GM03348 (cell line): ENCODE data around the gene DPF3.
"Not testable (repeated sequence)": the region's sequence is repeated elsewhere in the genome, so short reads cannot be mapped to it uniquely, and the experiment has no call there.

Source experiments
- DNase-seq: peaks from one replicate; pipeline ENCODE4 v3.0.0; 2012; ENCODE audit warnings: low spot score

Gene DPF3

DNA sequence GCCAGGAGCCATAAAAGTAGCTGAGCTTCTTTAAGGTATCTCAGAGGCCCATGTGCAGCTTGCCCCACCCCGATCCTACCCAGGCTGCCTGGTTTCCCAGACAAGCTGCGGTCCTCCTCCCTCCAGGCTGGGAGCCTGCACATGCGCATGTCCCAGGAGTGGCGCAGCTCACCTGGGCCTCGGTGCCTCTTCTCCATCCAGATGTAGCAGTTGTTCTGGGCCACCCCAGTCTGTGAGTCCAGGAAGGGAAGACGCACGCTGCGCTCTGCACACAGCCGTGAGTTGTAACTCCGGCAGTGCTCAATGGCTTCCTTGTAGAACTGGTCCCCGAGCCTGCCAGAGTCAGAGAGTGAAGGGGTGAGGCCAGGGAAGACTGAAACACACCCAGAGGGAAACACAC, 122.3 kb downstream of the DPF3 start:
- no peak for DNase-seq

DNA sequence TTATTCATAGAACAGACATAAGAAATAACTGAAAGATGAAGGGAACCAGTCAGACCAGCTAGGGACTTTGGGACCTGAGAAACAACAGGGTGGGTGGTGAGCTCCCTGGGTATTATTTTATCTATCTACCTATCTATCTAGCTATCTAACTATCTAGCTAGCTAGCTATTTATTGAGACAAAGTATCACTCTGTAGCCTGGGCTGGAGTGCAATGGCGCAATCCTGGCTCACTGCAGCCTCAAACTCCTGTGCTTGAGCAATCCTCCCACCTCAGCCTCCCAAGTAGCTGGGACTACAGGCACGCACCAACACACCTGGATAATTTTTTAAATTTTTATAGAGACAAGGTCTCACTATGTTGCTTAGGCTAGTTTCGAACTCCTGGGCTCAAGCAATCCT, 127.6 kb downstream of the DPF3 start:
- no peak for DNase-seq

GRCh38 chr14:72763892-72764291, 130.0 kb downstream of the DPF3 start:
- DNase-seq, result no peak

DNA sequence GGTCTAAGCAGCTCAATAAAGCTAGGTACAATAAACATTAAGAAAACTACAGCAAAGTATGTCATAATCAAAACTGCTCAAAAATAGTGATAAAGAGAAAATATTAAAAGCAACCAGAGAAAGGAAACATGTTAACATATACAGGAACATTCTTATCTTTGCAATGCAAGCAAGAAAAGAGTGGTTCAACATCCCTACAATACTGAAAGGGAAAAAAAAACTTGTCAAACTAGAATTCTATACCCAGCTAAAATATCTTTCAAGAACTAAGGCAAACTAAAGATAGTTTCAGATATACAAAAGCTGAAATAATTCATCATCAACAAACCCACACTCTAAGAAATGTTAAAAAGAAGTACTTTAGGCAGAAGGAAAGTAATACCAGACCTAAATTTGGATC, 134.2 kb downstream of the DPF3 start:
- no peak for DNase-seq

GRCh38 chr14:72758993-72759392, 134.9 kb downstream of the DPF3 start:
- DNase-seq, result no peak

DNA sequence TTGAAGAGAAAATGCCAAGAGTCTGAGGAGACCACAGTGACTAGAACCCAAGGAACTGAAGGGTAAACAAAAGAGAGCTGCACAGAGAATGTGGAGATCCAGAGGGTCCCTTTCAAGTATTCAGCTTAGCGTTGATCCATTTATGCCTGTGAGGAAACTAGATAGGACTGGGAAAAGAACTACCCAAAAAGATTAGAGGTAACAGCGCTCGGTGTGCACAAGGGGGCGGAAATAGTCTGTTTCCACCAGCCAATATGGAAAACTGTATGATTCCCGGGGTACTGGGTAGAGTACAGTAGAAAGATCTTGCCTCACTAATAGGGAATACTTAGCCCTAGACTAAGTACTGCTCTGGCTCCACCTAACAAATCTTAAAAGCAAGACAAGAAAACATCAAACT, 135.5 kb downstream of the DPF3 start:
- no peak for DNase-seq

- DNase-seq, result no peak
Measured at GRCh38 chr14:72756967-72757366, 136.9 kb downstream of the DPF3 start.

DNA sequence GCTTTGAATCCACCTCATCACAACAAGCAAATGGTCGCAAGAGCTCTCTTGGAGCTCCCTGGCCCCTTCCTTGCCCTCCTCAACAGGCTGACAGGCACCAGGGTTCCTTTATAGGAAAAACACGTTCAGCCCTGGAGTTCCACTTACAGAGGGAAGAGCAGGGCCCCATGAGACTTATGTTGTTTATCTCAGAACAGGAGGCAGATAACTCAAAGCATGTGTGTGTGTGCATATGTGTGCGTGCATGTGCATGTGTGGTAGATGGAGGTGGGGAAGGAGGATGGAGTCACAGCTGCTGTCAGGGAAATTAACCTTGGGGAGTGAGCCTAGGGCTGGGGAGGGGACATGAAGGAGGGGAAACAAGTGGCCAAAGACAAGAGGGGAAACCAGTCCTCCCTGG, 138.1 kb downstream of the DPF3 start:
- no peak for DNase-seq

DNA sequence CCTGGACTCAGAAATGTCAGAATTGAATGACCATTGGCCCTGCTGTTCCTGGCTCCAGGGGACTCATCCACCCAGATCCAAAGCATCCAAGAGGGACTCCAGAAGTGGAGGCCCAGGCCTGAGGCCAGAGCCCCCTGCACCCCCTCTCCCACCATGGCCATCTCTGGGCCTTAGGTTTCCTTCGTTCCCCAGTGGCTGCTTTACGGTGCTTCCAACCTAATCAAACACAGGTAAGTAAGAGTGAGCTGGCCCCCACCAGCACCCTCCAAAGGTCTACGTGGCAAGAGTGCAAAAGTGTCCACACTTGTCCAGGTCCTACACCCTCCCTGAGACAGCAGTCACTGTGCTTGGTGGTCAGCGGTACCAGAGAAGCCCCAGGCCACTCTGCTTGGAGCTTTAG, 139.0 kb downstream of the DPF3 start:
- DNase-seq, result no peak

GRCh38 chr14:72753879-72754400, 140.0 kb downstream of the DPF3 start:
- DNase-seq, result no peak

DNA sequence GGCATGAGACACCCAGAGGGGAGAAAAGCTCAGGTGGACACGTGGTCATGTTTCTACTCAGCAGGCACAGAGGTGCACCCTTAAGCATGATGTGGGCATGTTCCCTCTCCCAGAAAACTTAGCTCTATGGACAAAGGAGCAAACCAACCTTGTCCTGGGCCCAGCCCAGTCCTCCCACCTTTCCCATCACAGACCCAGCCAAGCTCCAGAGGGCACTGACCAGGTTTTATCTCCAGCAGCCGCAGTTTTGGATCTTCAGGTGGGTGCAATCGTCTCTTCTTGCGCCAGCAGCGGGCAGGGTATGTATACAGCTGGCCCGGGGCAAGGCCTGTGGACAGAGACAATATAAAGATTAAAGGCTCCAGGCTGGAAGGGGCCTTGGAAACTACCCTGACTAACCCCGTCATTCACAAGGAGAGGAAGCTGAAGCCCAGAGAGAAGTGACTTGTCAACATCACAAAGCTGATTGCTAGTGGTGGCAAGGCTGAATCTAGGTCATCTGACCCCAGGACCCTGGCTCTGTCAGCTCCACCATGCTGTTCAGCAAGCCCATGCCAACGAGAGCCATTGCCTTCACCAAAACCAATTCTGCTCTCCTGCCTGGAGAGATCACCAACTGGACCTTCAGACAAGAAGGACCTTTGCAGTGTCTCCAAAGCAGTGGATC, 140.7 kb downstream of the DPF3 start:
- no peak for DNase-seq

DNA sequence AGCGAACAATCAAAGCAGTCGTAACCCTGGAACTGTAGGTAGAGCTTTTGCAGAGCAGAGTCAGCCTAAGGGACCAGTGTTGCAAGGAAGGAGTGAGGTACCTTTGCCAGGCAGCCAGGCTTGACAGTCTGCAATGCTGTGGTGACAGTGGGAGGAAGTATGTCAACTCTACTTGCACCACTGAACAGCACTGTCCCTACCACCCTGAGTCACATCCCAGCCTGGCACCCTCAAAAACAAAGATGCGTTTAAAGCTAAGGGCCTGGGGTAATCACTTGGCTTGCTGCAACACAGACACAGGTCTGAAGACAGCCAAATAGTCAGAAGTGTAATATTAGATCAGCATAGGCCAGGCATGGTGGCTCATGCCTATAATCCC, 141.9 kb downstream of the DPF3 start:
- DNase-seq, result no peak

DNA sequence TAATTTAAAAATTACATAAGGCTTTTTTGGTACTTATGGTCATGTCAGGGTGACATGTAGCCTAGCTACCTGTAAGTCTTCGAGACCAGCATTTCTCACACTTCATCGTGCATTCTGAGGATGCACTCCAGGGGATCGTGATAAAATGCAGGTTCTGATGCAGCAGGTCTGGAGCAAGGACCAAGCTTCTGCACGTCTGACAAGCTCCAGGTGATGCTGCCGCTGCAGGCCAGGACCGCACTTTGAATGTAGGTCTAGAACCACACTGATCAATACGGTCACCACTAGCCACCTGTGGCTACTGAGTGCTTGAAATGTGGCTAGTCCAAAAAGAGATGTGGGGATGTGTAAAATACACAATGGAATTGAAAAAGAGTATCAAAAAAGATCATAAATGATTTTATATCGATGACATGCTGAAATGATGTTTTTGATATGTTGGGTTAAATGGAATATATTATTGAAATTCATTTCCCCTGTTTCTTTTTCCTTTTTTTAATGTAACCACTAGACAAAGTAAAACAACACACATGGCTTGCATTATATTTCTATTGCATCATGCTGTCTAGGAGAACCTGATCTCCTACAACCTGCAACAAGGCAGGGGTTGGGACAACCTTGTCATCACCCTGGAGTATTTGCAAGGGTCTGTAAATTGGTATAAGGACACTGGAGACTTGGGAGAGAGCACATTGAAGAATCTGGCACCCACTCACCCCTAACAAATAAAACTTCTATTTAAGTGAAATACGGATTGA, 142.4 kb downstream of the DPF3 start:
- DNase-seq, result no peak

DNA sequence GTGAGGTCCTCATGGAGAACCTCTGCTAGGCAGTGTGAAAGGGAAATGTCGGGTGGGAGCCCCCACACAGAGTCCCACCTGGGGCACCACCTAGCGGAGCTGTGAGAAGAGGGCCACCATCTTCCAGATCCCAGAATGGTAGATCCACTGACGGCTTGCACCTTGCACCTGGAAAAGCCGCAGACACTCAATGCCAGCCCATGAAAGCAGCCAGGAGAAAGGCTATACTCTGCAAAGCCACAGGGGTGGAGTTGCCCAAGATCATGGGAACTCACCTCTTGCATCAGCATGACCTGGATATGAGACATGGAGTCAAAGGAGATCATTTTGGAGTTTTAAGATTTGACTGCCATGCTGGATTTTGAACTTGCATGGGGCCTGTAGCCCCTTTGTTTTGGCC, 145.0 kb downstream of the DPF3 start:
- not testable (repeated sequence) for DNase-seq

DNA sequence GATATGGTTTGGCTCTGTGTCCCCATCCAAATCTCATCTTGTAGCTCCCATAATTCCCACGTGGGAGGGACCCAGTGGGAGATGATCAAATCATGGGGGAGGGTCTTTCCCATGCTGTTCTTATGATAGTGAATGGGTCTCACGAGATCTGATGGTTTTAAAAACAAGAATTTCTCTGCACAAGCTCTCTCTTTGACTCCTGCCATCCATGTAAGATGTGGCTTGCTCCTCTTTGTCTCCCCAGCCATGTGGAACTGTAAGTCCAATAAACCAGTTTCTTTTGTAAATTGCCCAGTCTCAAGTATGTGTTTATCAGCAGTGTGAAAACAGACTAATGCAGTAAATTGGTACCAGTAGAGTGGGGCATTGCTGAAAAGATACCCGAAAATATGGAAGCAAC, 146.2 kb downstream of the DPF3 start:
- no peak for DNase-seq

GRCh38 chr14:72745991-72746980, 147.6 kb downstream of the DPF3 start:
- peak; percentile 87 for DNase-seq

DNA sequence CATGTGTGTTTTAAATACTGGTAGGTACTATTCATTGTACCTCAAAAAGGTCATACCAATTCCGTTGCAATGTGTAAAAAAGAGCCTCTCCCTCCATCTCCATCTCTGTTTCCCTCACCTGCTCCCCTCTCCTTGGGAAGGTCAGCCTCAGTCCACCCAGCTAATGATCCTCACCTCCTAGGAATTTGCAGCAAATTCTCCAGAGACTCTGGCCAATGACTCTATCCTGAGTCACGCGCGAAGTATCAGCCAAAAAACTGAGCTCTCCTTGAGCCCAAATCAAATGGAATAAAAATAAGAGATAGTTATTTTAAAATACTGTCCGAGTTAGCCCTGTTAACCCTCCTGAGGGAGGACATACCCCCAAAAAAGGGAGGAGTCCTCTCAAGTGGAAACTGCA, 148.4 kb downstream of the DPF3 start:
- DNase-seq, result peak; percentile 87

DNA sequence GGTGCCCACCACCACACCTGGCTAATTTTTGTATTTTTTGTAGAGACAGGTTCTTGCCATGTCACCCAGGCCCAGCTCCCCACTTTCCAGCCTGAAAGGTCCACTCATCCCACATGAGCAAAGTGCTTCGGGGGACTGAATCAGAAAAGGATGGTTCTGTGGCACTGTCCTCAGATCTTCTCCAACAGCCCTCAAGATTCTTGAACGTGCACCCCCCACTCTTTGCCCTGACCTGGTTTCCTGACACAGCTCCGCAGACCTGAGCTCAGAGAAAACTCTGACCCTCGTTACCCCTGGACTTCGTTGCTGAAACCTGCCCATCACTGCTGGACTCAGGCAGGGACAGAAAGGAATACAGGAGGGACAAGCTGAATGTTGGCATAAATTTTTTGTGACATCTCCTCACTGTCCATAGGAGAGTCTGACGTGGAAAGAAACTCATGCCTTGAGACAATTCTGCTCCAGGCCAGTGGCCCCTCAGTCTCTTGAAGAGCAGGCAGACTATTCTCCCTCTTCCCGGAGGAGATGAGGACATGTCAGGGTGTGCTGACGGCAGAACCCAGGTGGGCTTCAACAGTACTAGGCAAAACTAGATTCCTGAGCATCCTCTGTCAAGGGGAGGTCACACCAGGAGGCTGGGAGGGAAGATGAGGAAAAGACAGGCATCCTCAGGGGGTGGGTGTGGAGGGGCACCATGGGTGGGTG, 149.3 kb downstream of the DPF3 start:
- DNase-seq, result no peak

- DNase-seq, result peak; percentile 27
Measured at GRCh38 chr14:72743626-72744025, 150.3 kb downstream of the DPF3 start.

GRCh38 chr14:72742838-72743195, 151.1 kb downstream of the DPF3 start:
- DNase-seq, result no peak

DNA sequence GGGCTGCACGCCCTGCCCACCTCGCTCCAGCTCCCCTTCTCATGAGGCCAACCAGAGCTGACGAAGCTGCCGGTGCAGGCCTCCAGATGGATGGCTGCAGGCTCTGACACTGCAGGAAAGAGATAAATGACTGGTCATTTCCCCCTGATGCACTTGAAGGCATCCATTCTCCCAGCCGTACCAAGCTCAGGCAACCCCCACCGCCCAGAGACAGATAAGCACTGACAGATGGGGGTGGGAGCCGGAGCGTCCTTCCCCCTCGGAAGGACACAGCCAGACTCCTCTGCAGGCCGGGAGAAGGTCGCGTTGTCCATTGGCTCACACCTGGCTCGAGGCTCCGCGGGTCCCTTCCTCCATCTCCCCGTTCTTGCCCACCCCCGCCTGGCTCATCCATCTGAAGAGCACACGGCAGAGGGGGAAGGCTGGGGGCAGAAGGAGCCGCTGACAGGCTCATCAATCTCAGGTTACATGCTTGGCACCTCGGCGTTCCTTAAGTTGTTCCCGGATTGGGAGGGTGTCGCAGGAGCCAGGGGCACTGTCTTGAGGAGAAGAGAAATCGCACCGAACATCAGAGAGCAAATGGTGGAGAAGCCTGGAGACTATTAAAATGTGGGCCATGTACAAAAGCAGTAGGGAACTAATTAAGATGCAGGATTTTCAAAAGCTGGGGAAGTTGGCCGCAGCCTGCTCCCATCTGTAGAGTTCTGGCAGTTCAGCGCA, 151.6 kb downstream of the DPF3 start:
- DNase-seq, result no peak

- no peak for DNase-seq
Measured at GRCh38 chr14:72741826-72742117, 152.1 kb downstream of the DPF3 start.
